Thoracic aorta (tissue), 2 donors: Measurements from ENCODE around the gene GNAZ. TPM values are rescaled to one million over a fixed set of nuclear protein-coding genes. Genes with fewer than 3 reads are reported as not detected.

ENCODE experiments used
- ATAC-seq: fragments of 150-250 bp; one replicate; pipeline ENCODE4 v1.8.0; 2017; ENCODE audit warnings: low read depth; ENCODE audit not compliant: insufficient number of reproducible peaks, low FRiP score
- DNase-seq: peaks from one replicate; pipeline ENCODE4 v3.0.0-alpha.2; 2020; ENCODE audit warnings: low spot score
- H3K27ac ChIP-seq, 2 donors: fragments of 200-600 bp; sonication (generic); 1 replicate in 1 of 2; 2 replicates in 1 of 2; pipeline ENCODE4 v1.5.1; 2016; ENCODE audit warnings: mild to moderate bottlenecking in 2 of 2, moderate library complexity in 2 of 2
- H3K27me3 ChIP-seq: fragments of 200-600 bp; sonication (generic); replicated peaks from 2 replicates; pipeline ENCODE4 v1.6.0; 2016; ENCODE audit warnings: mild to moderate bottlenecking; ENCODE audit not compliant: insufficient read depth
- H3K36me3 ChIP-seq: fragments of 200-600 bp; sonication (generic); one replicate; pipeline ENCODE4 v1.5.1; 2016
- H3K4me1 ChIP-seq, 2 donors: fragments of 200-600 bp; sonication (generic); 1 replicate in 1 of 2; 2 replicates in 1 of 2; pipeline versions ENCODE4 v1.5.1 to v1.6.0; 2016; ENCODE audit warnings: low read depth in 2 of 2, mild to moderate bottlenecking in 1 of 2; ENCODE audit not compliant: control insufficient read depth in 1 of 2
- H3K4me3 ChIP-seq: fragments of 200-600 bp; sonication (generic); 2 replicates; pipeline ENCODE4 v1.5.1; 2016; ENCODE audit warnings: mild to moderate bottlenecking
- H3K9me3 ChIP-seq: fragments of 200-600 bp; sonication (generic); 2 replicates; pipeline ENCODE4 v1.5.1; 2016
- CTCF ChIP-seq: fragments of 200-600 bp; sonication (generic); IDR thresholded peaks from one replicate; pipeline ENCODE4 v1.5.1; 2019; ENCODE audit warnings: antibody characterized with exemption
- total RNA-seq, 2 donors: library from RNA; depleted of rRNA; stranded (reverse); fragments of >200 nt; gene quantifications; one replicate each; pipeline versions ENCODE4 v1.1.0 to v1.2.3, GENCODE V29; 2016

Gene GNAZ
- total RNA-seq, 2 donors from 2014 or later, result 3.9 to 5.4 TPM

- Histone ChIP-seq H3K9me3 (no peaks in the 10 kb centered on the region), H3K4me1 (no peaks in the 10 kb centered on the region), H3K27me3 (no peaks in the 10 kb centered on the region), H3K36me3 (no peaks in the 10 kb centered on the region), H3K4me3 (no peak overlapping the region), H3K27ac (no peak overlapping the region)
- no peak for ATAC-seq
- DNase-seq, result no peak
- no peak for TF ChIP-seq CTCF
Observed at GRCh38 chr22:23077627-23078461, 7.5 kb downstream of the GNAZ start.

GRCh38 chr22:23078462-23078787 is 8.1 kb downstream of the GNAZ start:
- no peak for ATAC-seq
- no peak overlapping the region for H3K27ac ChIP-seq
- no peak for TF ChIP-seq CTCF

GRCh38 chr22:23079240-23079768 is 9.0 kb downstream of the GNAZ start:
- no peak for TF ChIP-seq CTCF
- H3K36me3 ChIP-seq, result no peaks in the 10 kb centered on the region
- no peaks in the 10 kb centered on the region for H3K4me1 ChIP-seq
- H3K27ac ChIP-seq, result no peak overlapping the region
- ATAC-seq, result no peak
- H3K9me3 ChIP-seq, result no peaks in the 10 kb centered on the region
- H3K27me3 ChIP-seq, result no peaks in the 10 kb centered on the region
- DNase-seq, result no peak
- H3K4me3 ChIP-seq, result no peak overlapping the region

More at GRCh38 chr22:23078462-23078787, 8.1 kb downstream of the GNAZ start:
- Histone ChIP-seq H3K27me3 (no peaks in the 10 kb centered on the region), H3K9me3 (no peaks in the 10 kb centered on the region), H3K4me3 (no peak overlapping the region), H3K36me3 (no peaks in the 10 kb centered on the region), H3K4me1 (no peaks in the 10 kb centered on the region)
- DNase-seq, result no peak

- Histone ChIP-seq H3K27me3 (no peaks in the 10 kb centered on the region), H3K36me3 (no peaks in the 10 kb centered on the region), H3K4me1 (no peaks in the 10 kb centered on the region), H3K4me3 (no peak overlapping the region), H3K27ac (no peak overlapping the region), H3K9me3 (no peaks in the 10 kb centered on the region)
- no peak for TF ChIP-seq CTCF
- DNase-seq (no peak), ATAC-seq (no peak)
Observed at GRCh38 chr22:23079814-23080521, 9.6 kb downstream of the GNAZ start.

- no peaks in the 10 kb centered on the region for H3K4me1 ChIP-seq
- H3K4me3 ChIP-seq, result no peak overlapping the region
- H3K9me3 ChIP-seq, result no peaks in the 10 kb centered on the region
- no peak for TF ChIP-seq CTCF
- H3K27ac ChIP-seq, result no peak overlapping the region
- H3K36me3 ChIP-seq, result no peaks in the 10 kb centered on the region
- no peak for ATAC-seq
- no peaks in the 10 kb centered on the region for H3K27me3 ChIP-seq
- no peak for DNase-seq
Observed at GRCh38 chr22:23080613-23081290, 10.4 kb downstream of the GNAZ start.
